ENCODE results near the gene PGAP6.
"Not testable (repeated sequence)": the region's sequence is repeated elsewhere in the genome, so short reads cannot be mapped to it uniquely, and the experiment has no call there.

The PGAP6 gene

GRCh38 chr16:381789-382717, at the start of gene PGAP6:
PGAP6 (minus strand) TSS chr16:381978; CDS start chr16:381821, 157 bp downstream.
- peak; percentile 41 for DNase-seq

DNA sequence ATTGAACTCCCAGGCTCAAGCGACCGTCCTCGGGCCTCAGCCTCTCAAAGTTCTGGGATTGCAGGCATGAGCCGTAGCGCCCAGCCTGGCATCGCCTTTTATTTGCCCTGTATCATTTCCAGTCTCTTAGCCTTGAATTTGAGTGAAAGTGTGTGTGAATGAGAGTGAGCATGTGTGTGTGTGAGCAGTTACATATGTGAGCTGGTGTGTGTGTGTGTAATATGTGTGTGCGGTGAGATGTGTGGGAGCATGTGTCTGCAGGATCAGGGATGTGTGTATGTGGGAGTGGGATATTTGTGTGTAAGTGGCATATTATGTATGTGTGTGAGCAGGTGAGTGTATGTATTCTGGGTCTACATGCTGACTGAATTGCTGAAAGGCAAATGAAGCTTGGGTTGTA, 49.1 kb upstream of the PGAP6 start:
- DNase-seq, result no peak

- no peak for DNase-seq
Observed at GRCh38 chr16:427250-427649, 45.5 kb upstream of the PGAP6 start.

GRCh38 chr16:426906-427249, 45.1 kb upstream of the PGAP6 start:
- DNase-seq, result no peak

DNA sequence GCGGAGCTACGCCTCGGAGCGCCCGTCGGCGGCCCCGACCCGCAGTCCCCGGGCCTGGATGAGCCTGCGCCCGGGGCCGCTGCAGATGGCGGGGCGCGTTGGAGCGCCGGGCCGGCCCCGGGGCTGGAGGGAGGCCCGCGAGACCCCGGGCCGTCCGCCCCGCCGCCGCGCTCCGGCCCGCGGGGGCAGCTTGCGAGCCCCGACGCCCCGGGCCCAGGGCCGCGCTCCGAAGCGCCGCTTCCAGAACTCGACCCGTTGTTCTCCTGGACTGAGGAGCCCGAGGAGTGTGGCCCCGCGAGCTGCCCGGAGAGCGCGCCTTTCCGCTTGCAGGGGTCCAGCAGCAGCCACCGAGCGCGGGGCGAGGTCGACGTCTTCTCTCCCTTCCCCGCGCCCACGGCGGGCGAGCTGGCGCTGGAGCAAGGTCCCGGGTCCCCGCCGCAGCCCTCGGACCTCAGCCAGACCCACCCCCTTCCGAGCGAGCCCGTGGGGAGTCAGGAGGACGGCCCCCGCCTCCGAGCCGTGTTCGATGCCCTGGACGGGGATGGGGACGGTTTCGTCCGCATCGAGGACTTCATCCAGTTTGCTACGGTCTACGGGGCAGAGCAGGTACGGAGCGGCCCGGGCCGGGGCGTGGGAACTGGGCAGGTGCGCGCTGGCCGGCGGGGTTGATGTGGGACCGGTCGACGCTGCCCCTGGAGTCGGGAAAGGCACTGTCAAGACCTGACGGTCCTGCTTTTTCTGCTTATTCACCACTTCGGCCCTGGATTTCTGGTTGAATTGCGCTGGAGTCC, 44.5 kb upstream of the PGAP6 start:
- no peak for DNase-seq

DNA sequence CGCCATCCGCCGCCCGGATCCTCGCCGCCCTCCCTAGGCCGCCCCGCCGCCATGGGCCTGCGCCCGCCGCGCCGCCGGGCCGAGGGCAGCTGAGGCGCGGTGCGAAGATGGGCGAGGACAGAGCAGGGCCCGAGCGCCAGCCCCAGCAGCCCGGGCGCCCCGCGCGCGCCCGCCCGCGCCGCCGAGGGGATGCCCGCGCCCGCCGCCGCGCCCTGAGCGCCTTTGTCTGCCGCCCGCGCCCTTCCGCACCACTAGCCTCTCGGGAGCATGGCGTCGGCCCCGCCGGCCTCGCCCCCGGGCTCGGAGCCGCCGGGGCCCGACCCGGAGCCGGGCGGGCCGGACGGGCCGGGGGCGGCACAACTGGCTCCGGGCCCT, 43.9 kb upstream of the PGAP6 start:
- DNase-seq, result no peak

GRCh38 chr16:425082-425718, 43.4 kb upstream of the PGAP6 start, which contains the start of gene RAB11FIP3:
RAB11FIP3 (plus strand) TSS chr16:425649; CDS start chr16:426007, 358 bp downstream.
- peak; percentile 83 for DNase-seq

DNA sequence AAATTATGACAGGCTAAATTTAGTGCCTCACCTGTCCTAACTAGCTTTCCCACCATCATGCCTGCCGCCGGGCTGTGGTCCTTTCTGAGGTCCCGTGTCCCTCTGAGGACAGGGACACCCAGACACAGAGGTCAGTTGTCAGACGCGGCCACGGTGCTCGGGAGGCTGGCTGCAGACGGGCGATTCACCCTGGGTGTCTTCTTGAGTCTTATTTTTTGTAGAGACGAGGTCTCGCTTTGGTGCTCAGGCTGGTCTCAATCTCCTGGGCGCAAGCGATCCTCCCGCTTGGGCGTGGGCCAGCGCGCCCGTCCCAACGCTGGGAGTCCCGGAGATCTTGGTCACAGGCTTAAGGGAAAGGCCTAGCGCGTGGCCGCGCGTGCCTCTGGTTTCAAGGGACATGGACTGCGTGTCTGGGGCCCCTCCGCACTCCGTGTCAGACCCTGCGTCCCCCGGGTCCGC, 42.9 kb upstream of the PGAP6 start:
- DNase-seq, result no peak

- DNase-seq, result no peak
Observed at GRCh38 chr16:424033-424622, 42.4 kb upstream of the PGAP6 start.

DNA sequence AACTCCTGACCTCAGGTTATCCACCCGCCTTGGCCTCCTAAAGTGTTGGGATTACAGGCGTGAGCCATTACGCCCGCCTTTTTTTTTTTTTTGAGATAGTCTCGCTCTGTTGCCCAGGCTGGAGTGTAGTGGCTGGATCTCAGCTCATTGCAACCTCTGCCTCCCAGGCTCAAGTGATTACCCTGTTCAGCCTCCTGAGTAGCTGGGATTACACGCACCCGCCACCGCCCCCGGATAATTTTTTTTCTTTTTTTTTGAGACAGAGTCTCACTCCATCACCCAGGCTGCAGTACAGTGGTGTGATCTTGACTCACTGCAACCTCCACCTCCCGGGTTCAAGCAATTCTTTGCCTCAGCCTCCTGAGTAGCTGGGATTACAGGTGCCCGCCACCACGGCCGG, 40.4 kb upstream of the PGAP6 start:
- not testable (repeated sequence) for DNase-seq

GRCh38 chr16:415170-415498, 33.4 kb upstream of the PGAP6 start:
- not testable (repeated sequence) for DNase-seq

DNA sequence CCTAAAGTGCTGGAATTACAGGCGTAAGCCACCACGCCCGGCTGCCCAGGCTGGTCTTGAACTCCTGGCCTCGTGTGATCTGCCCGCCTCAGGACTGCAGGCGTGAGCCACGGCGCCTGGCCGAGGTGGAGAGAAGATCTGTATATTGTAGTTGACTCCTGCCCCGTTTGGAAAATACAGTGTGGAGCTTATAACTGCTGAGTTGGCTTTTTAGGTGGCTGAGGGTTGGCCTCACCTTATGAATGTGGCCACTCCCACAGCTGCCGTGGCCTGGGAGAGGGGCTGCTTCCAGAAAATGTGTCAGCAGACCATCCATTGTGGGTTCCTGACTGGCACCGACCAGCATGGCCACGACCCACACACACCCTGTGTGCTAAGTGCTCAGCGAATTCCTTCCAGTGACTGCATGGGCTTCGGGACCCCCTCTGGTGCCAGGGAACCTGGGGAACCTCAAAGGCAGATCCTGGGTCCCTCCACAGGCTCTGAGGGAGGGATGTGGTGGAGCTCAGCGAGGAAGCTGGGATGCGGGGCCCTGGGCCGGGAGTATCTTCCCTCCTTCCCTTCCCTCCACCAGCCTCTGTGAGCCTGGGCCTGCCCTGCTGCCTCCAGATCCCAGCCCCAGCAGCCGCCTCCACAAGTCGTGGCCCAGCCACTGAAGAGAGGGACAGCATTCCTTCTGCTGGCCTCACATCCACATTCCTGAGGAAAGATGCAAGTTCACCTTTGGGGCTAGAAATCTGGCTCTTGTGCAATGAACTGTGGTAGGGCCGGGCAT, 32.8 kb upstream of the PGAP6 start:
- DNase-seq, result no peak

GRCh38 chr16:411576-412265, 29.9 kb upstream of the PGAP6 start:
- DNase-seq, result no peak

DNA sequence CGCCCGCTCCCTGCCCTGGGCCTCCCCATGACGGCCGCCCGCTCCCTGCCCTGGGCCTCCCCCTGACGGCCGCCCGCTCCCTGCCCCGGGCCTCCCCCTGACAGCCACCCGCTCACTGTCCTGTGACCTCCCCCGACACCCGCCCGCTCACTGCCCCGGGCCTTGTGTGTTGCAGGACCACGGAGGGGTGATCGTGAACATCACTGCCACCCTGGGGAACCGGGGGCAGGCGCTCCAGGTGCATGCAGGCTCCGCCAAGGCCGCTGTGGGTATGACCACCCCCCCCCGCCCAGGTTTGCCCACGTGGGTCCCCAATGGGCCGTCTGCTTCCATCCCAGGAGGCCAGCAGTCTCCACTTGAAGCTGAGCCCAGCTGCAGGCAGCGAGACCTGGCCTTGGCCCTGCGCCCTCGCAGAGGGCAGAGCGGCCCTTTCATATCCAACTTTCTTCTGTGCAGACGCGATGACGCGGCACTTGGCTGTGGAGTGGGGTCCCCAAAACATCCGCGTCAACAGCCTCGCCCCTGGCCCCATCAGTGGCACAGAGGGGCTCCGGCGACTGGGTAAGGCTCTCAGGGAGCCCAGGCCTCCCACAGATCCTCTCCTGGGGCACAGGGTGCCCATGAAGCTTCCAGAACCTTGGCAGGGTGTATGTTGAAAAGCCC, 28.9 kb upstream of the PGAP6 start:
- no peak for DNase-seq

DNA sequence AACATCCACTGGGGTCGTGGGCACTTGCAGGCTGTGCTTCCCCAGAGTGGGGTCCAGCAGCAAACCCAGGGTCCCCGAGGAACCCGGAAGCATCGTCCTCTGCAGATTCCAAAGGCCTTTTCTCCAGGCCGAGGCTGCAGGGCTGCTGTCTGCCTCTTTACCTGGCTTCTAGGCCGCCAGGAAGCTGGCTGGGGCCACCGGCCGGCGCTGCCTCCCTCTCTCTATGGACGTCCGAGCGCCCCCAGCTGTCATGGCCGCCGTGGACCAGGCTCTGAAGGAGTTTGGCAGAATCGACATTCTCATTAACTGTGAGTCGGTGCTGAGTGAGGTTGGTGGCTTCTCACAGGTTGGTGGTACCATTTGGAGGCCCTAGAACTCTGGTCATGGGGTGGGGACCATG, 25.5 kb upstream of the PGAP6 start:
- DNase-seq, result no peak

- DNase-seq, result no peak
Observed at GRCh38 chr16:405548-406506, 24.0 kb upstream of the PGAP6 start.

DNA sequence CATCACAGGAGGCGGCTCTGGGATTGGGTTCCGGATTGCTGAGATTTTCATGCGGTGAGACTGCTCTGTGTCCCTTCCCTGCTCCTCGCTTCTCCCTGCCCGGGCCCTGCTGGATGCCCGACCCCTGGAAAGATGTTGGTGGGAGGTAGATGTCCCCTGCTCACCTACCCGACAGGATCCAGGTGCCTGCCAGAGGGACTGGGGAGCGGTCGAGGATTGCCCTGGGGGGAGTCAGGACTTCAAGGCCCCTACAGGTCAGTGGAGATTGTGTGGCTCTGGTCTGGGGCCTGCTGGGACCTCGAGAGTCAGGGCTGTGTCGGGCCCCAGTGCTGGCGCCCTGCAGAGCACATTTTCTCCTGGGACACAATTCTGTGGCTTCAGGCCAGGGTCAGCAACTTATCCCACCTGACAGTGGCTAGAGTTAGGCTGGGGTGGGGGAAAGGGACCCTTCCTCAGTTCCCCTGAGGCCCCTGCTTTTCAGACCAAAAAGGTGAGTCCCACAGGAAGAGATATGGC, 23.3 kb upstream of the PGAP6 start:
- no peak for DNase-seq

DNA sequence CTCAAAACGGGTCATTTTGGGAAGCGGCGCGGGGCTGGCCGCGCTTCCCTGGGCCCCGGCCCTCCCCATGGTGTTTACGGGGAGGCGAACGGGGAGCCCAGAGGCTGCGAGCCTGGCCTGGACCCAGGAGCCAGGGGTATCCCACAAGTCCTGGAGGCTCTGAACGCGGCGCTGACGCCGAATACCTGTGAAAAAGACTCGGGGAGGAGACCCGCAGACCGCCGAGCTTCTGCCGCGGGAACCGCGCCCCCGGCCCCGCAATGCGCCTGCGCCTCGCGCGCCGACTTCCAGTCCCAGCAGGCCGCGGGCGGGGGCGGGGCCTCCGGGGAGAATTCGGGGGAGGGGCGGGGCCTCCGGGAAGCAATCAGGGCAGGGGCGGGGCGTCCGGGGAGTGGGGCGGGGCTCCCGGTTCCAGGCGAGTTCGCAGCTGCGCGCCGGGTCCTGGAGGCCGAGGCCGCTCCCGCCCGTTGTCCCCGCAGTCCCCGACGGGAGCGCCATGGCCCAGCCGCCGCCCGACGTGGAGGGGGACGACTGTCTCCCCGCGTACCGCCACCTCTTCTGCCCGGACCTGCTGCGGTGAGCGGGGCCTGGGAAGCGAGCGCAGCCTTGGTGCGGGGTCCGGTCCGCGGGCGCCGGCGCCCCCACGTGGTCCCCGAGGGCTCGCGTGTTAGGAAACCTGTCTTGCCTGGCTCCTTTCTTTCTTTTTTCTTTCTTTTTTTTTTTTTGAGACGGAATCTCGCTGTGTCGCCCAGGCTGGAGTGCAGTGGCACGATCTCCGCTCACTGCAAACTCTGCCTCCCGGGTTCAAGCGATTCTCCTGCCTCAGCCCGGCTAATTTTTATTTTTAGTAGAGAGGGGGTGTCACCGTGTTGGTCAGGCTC, 19.9 kb upstream of the PGAP6 start, which contains the start of gene DECR2:
Gene DECR2, plus strand, starts transcription at position 418 of the 881 bp plus-strand sequence. Its CDS starts 79 bp downstream, at position 497.
- peak; percentile 91 for DNase-seq
